Kidney (tissue), 14 donors: Measurements from ENCODE around the gene FADS2. TPM values are rescaled to one million over a fixed set of nuclear protein-coding genes. Genes with fewer than 3 reads are reported as not detected.

Experiments
- DNase-seq, 5 donors: peaks; one replicate each; pipeline ENCODE4 v3.0.0-alpha.2; 2013 to 2020
- FAIRE-seq: peaks from 2 replicates; lab custom pipeline; 2012; peaks lifted over from hg19 to GRCh38; lab: Jason Lieb, UNC
- H3K27ac ChIP-seq, 2 donors: one replicate each; pipeline ENCODE4 v1.7.0; 2013; ENCODE audit warnings: low read depth in 2 of 2, low read length in 2 of 2, inconsistent platforms in 1 of 2
- H3K27me3 ChIP-seq: one replicate; pipeline ENCODE4 v1.7.1; 2013; ENCODE audit warnings: low read length, inconsistent platforms; ENCODE audit not compliant: control insufficient read depth, insufficient read depth
- H3K36me3 ChIP-seq, 3 donors: one replicate each; pipeline versions ENCODE4 v1.7.0 to v1.7.1; 2013; ENCODE audit warnings: low read length in 3 of 3, control low read depth in 1 of 3, inconsistent platforms in 1 of 3; ENCODE audit not compliant: insufficient read depth in 3 of 3, control insufficient read depth in 2 of 3
- H3K4me1 ChIP-seq, 3 donors: one replicate each; pipeline versions ENCODE4 v1.7.0 to v1.7.1; 2013; ENCODE audit warnings: low read length in 3 of 3, inconsistent platforms in 1 of 3, low read depth in 1 of 3; ENCODE audit not compliant: control insufficient read depth in 2 of 3, insufficient read depth in 2 of 3
- H3K4me3 ChIP-seq, 3 donors: one replicate each; pipeline versions ENCODE4 v1.7.0 to v1.8.1; 2013; ENCODE audit warnings: low read length in 3 of 3, control low read depth in 1 of 3, inconsistent platforms in 1 of 3
- H3K9ac ChIP-seq, 3 donors: one replicate each; pipeline versions ENCODE4 v1.7.0 to v1.7.1; 2013; ENCODE audit warnings: low read length in 3 of 3, control low read depth in 1 of 3, inconsistent platforms in 1 of 3
- H3K9me3 ChIP-seq, 3 donors: one replicate each; pipeline versions ENCODE4 v1.7.0 to v1.7.1; 2013; ENCODE audit warnings: low read length in 3 of 3, control low read depth in 1 of 3, inconsistent platforms in 1 of 3; ENCODE audit not compliant: control insufficient read depth in 2 of 3, insufficient read depth in 1 of 3
- intact Hi-C: fragments of 100-400 bp; cut with DNase I; formaldehyde crosslinking; loops from one replicate; pipeline ENCODE4 v1.11.1; 2022
- polyA plus RNA-seq: library from polyadenylated mRNA; stranded (reverse); fragments of 350-450 nt; fragmentation: Illumina TruSeq; extraction: RNeasy Lipid Tissue Mini Kit (QIAGEN cat#74804); gene quantifications from one replicate; pipeline ENCODE4 v1.2.3, GENCODE V29; 2014; ENCODE audit warnings: low read depth, low replicate concordance; ENCODE audit not compliant: insufficient read depth
- total RNA-seq: library from RNA; stranded (reverse); fragmentation: NEBNext Ultra II Directional; extraction: Animal tissue kit (Norgen Biotek cat#: 25700); gene quantifications from one replicate; pipeline ENCODE4 v1.2.1, GENCODE V29; 2021
- TF ChIP-seq, protein P1 (sequence below): IDR thresholded peaks from 3 replicates; pipeline ENCODE4 v1.5.1; 2012; ENCODE audit warnings: mild to moderate bottlenecking, moderate library complexity, borderline replicate concordance; ENCODE audit not compliant: insufficient read depth; ENCODE audit errors: extremely low read depth
- donor health status: control.
- donor health status: control.
- donor health status: control.
- donor health status: control.
- donor health status: control.
- donor health status: DM: yes; HTN: yes; CAD: no.
- donor health status: Normal renal cell carcinoma (clear cell type).

FADS2 gene
- total and polyA plus RNA-seq, 2 donors from 2014 or later: 9.8 to 49.2 TPM

DNA sequence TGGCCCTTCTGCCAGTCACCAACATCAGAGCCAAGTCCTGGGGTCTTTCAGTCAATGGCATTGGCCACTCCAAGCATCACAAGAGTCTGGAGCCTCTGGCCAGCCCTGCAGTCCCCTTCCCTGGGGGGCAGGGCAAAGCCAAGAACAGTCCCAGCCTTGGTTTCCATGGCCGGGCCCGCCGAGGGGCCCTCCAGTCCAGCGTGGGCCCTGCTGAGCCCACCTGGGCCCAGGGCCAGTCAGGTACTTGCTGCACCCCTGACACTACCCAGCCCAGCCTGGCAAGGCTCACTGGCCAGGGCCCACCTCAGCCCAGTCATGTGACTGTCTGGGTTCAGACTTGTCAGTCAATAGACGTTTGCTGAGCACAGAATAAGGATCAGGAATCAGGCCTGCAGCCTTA lies 46.5 kb upstream of the FADS2 start:
- intact Hi-C loops: no loop called here
- TF ChIP-seq, protein P1, sequence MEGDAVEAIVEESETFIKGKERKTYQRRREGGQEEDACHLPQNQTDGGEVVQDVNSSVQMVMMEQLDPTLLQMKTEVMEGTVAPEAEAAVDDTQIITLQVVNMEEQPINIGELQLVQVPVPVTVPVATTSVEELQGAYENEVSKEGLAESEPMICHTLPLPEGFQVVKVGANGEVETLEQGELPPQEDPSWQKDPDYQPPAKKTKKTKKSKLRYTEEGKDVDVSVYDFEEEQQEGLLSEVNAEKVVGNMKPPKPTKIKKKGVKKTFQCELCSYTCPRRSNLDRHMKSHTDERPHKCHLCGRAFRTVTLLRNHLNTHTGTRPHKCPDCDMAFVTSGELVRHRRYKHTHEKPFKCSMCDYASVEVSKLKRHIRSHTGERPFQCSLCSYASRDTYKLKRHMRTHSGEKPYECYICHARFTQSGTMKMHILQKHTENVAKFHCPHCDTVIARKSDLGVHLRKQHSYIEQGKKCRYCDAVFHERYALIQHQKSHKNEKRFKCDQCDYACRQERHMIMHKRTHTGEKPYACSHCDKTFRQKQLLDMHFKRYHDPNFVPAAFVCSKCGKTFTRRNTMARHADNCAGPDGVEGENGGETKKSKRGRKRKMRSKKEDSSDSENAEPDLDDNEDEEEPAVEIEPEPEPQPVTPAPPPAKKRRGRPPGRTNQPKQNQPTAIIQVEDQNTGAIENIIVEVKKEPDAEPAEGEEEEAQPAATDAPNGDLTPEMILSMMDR: no peak

DNA sequence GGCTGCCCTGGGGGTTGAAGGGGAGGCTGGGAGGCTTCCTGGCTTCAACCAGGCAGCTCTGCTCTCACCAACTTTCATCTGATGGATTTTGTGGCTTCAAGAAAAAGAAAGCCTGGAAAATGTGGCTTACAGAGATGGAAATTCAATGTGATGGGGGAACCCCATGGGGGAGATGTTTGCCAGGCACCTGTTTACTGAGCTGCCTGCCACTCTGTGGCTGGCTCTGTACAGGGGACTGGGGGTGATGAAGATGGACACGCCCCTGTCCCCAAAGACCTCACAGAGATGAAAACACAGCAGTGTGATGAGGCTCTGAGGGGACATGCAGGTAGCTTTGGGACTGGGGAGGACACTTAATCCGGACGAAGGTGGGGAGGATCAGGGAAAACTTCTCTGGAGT lies 45.8 kb upstream of the FADS2 start:
- Histone ChIP-seq H3K36me3 (peaks cover 0 to 18% (median 6%) of the 10 kb centered on the region in 3 donors), H3K4me3 (no peak overlapping the region), H3K9me3 (no peaks in the 10 kb centered on the region), H3K27ac (no peak overlapping the region), H3K4me1 (no peaks in the 10 kb centered on the region), H3K27me3 (no peaks in the 10 kb centered on the region), H3K9ac (no peak overlapping the region)
- FAIRE-seq (no peak), DNase-seq (no peak)
- intact Hi-C loops: no loop called here
- TF ChIP-seq, protein P1: no peak

More for the DNA sequence above, 46.5 kb upstream of the FADS2 start:
- Histone ChIP-seq H3K9me3 (no peaks in the 10 kb centered on the region), H3K27me3 (no peaks in the 10 kb centered on the region), H3K9ac (no peak overlapping the region), H3K36me3 (peaks cover 0 to 12% (median 0%) of the 10 kb centered on the region in 3 donors), H3K4me3 (no peak overlapping the region), H3K27ac (no peak overlapping the region), H3K4me1 (peaks cover 0 to 2% (median 0%) of the 10 kb centered on the region in 3 donors)
- DNase-seq (peak in 1 of 5 donors; percentile 39), FAIRE-seq (no peak)

DNA sequence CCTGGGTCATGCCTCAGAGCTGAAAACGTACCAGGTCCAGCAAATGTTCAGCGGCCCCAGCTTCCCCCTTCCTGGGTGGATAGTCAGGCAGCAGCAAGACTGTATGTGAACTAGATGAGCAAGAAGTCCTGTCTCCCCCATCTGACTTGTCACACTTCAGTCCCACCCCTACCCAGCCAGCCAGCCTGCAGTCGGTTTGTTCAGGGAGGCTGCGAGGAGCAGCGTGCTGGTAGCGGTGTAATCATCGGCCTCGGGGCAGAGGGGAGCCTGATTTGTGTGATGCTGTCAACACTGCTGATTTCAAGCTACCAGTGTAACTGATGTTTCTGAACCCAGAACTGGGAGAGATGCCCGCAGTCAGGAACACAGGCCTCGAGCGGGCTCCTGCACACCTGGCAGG lies 45.3 kb upstream of the FADS2 start:
- Histone ChIP-seq H3K27me3 (no peaks in the 10 kb centered on the region), H3K4me1 (no peaks in the 10 kb centered on the region), H3K9me3 (no peaks in the 10 kb centered on the region), H3K27ac (no peak overlapping the region), H3K4me3 (no peak overlapping the region), H3K9ac (no peak overlapping the region), H3K36me3 (peaks cover 0 to 23% (median 9%) of the 10 kb centered on the region in 3 donors)
- intact Hi-C loops: no loop called here
- TF ChIP-seq, protein P1: no peak
- peak in 1 of 5 donors; percentile 44 for DNase-seq
- FAIRE-seq: no peak
